Measurements from ENCODE around the gene AKT3. TPM values are rescaled to one million over a fixed set of nuclear protein-coding genes. Genes with fewer than 3 reads are reported as not detected.

AKT3 gene
- polyA plus RNA-seq, 1 donor (not counting 4 experiments of a cell fraction or from before 2014, with no cell fraction given): 2.9 TPM

DNA sequence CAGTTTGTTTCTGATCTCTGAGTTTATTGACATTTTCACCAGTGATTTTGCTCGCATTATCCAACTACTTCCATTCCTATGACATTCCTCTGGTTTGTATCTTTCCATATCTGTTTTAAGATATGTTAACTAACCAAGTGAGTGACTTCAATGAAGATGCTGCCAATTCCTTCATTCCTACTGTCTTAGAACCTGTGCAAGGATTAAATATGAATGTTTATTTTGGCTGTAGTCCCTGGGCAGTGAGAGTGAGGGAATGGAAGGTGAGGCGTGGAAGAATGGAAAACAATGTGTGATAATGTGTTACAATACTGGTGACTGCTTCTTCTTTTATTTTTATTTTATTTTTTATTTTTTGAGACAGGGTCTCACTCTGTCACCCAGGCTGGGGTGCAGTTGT, 411.2 kb downstream of the AKT3 start:
- FAIRE-seq: peak; percentile 55
- H3K9ac ChIP-seq (ENCODE audit: control insufficient read depth, extremely low read depth, insufficient read depth, low read length): no peak overlapping the region

More for the DNA sequence above, 411.2 kb downstream of the AKT3 start:
- no peaks in the 10 kb centered on the region for H3K4me1 ChIP-seq (ENCODE audit: control insufficient read depth, extremely low read depth, insufficient read depth, low read length)
- TF ChIP-seq EZH2 (IDR thresholded peaks at IDR 0.05; ENCODE audit: low read length): no peak
- TF ChIP-seq, protein P1, sequence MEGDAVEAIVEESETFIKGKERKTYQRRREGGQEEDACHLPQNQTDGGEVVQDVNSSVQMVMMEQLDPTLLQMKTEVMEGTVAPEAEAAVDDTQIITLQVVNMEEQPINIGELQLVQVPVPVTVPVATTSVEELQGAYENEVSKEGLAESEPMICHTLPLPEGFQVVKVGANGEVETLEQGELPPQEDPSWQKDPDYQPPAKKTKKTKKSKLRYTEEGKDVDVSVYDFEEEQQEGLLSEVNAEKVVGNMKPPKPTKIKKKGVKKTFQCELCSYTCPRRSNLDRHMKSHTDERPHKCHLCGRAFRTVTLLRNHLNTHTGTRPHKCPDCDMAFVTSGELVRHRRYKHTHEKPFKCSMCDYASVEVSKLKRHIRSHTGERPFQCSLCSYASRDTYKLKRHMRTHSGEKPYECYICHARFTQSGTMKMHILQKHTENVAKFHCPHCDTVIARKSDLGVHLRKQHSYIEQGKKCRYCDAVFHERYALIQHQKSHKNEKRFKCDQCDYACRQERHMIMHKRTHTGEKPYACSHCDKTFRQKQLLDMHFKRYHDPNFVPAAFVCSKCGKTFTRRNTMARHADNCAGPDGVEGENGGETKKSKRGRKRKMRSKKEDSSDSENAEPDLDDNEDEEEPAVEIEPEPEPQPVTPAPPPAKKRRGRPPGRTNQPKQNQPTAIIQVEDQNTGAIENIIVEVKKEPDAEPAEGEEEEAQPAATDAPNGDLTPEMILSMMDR (optimal IDR thresholded peaks at IDR 0.05 in 1 of 3, IDR thresholded peaks at IDR 0.05 in 1 of 3, conservative IDR thresholded peaks at IDR 0.05 in 1 of 3; ENCODE audit: extremely low read depth in 1 of 3, insufficient read depth in 2 of 3, low read length in 3 of 3): no peak
- H3K9me3 ChIP-seq (ENCODE audit: control insufficient read depth, low read depth, low read length): no peaks in the 10 kb centered on the region
- H3K4me2 ChIP-seq (ENCODE audit: control insufficient read depth, extremely low read depth, insufficient read depth, low read depth, low read length): no peak overlapping the region
- H3K27ac ChIP-seq (ENCODE audit: control insufficient read depth, insufficient read depth, low read length): no peak overlapping the region
- no peak overlapping the region for H2AFZ ChIP-seq (ENCODE audit: control insufficient read depth, low read length)
- no peak for DNase-seq (ENCODE audit: low read depth, low spot score)
- H3K9me1 ChIP-seq (ENCODE audit: control insufficient read depth, extremely low read depth, insufficient read depth, low read length): no peaks in the 10 kb centered on the region
- H4K20me1 ChIP-seq (ENCODE audit: control insufficient read depth, extremely low read depth, insufficient read depth, low read length): no peaks in the 10 kb centered on the region
- H3K79me2 ChIP-seq (ENCODE audit: control insufficient read depth, insufficient read depth, low read length): no peaks in the 10 kb centered on the region
- H3K36me3 ChIP-seq (ENCODE audit: control insufficient read depth in 2 of 2, extremely low read depth in 1 of 2, insufficient read depth in 2 of 2, low read length in 2 of 2): peaks cover 0 to 1% of the 10 kb centered on the region in 2 experiments
- no peak overlapping the region for H3K4me3 ChIP-seq (ENCODE audit: control insufficient read depth in 2 of 3, extremely low read depth in 1 of 3, insufficient read depth in 2 of 3, low read depth in 1 of 3, low read length in 3 of 3)
- no peaks in the 10 kb centered on the region for H3K27me3 ChIP-seq (ENCODE audit: control insufficient read depth, extremely low read depth, insufficient read depth, low read length)
- dilution Hi-C loops (cut with MboI; ENCODE audit: extremely low pct_ligation_motif_present, low sequenced_read_pairs): no loop called here

Other genes starting within 250 kb of the AKT3 start
- 3.8 to 5.8 TPM (median 5.7 TPM) in 3 replicates for gene ZBTB18, start 201.0 kb upstream of the AKT3 start, polyA plus RNA-seq